LoVo (cell line): ENCODE data around the gene PIGZ.

Source experiments
- DNase-seq: peaks from one replicate; pipeline ENCODE4 v3.0.0-alpha.2; 2016; ENCODE audit warnings: low spot score

The PIGZ gene

DNA sequence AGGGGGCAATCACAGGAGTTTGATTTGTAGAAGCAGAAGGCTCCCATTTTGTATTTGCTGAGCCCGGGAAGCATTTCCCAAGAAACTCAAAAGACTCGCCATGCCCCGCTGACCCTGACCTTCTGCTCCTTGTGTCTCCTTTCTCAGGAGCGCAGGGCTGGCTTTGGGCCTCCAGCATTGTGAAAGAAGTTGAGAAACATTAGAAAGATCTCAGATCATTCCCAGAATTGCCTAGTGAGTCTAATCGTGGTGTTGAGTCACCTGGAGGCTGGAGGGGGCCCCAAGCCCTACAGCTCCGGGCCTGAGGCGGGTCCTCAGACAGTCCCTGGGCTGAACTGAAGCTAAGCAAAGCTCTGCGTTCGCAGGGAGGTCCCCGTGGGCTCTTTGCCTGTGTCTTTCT is 10.9 kb upstream of the PIGZ start:
- no peak for DNase-seq

DNA sequence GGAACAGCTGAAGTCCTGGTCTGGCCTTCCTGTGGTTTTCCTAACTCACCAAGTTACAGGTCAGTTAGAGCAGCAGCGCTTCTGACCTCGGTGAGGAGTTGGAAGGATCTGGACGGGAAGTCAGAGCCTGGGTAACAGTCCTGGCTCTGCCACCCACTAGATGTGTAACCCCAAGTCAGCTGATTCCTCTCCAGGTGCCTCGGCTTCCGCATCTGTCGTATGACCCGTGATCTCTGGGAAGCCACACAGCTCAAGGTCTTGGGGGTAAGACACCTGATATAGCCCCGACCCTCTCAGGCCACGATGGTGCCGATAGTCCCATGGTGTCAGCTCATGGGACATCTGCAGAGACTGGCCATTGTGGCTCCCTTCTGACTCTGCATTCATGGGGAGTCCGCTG is 8.3 kb upstream of the PIGZ start:
- DNase-seq, result no peak

DNA sequence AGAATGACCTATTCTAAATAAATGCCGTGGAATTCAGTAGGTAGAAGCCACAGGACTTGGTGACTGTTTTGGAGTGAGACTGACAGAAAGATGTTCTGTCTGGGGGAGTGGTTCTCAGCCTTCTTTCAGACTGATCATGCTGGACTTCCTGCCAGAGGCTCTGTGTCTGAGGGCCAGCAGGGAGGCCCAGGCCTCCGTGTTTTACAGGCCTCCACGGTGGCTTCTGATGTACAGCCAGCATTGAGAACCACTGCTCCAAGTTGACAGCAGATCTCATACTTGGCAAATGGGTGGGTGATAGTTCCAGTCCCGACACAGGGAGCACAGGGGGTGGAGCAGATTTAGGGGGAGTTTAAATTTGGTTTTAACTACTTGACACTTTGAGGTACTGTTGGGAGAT is 6.7 kb upstream of the PIGZ start:
- DNase-seq, result no peak

- no peak for DNase-seq
Observed at GRCh38 chr3:196974661-196975060, 6.0 kb upstream of the PIGZ start.

DNA sequence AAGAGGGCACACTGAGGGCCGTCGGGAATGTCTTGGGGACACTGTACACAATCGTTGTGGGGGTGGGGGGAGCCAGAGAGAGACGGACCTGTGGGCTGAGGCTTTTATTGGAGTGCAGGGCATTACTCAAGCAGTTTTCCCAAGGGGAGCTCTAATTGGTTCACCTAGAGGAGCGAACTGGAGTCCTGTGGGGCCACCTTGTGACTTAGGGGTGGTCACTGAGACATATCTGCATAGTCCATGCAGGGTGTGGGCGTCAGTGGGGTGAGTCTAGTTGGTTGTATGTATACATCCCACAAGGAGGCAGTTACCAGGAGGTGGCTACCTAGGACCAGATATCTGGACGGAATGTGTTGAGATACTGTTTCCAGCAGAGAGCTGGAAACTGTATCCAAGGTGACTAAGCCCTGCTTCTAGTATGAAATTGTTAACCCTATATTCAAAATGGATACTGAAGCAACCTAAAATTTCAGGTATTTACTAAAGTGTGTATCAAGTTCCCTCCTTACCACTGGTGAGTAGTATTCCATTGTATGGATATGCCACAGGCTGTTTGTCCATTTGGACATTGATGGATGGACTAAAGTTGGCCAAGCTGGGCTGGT is 2.6 kb upstream of the PIGZ start:
- DNase-seq, result no peak

- no peak for DNase-seq
Observed at GRCh38 chr3:196970547-196971093, 2.0 kb upstream of the PIGZ start.

GRCh38 chr3:196969660-196970546 is 1.3 kb upstream of the PIGZ start:
- DNase-seq, result peak; percentile 85

- no peak for DNase-seq
Observed at GRCh38 chr3:196969134-196969659, 564 bp upstream of the PIGZ start.

- DNase-seq, result no peak
Observed at GRCh38 chr3:196967412-196968232, 1.0 kb downstream of the PIGZ start.

GRCh38 chr3:196966526-196967401 is 1.9 kb downstream of the PIGZ start:
- no peak for DNase-seq

DNA sequence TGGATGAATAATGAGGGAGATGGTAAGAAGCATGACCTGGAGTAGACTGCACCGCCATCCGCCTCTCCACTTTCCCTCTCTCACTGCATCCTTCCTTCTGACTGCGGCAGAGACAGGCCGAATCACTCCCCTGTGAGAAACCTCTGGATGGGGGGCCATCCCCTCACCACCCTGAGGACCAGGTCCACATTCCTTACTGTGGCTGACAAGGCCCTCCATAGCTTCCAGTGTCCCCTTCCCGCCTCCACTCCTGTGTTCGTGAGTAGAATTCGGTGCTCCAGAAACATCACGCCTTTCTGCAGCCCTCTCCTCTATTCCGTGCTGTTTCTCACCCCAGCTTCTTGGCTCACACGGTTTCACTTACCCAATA is 2.8 kb downstream of the PIGZ start:
- DNase-seq, result no peak

DNA sequence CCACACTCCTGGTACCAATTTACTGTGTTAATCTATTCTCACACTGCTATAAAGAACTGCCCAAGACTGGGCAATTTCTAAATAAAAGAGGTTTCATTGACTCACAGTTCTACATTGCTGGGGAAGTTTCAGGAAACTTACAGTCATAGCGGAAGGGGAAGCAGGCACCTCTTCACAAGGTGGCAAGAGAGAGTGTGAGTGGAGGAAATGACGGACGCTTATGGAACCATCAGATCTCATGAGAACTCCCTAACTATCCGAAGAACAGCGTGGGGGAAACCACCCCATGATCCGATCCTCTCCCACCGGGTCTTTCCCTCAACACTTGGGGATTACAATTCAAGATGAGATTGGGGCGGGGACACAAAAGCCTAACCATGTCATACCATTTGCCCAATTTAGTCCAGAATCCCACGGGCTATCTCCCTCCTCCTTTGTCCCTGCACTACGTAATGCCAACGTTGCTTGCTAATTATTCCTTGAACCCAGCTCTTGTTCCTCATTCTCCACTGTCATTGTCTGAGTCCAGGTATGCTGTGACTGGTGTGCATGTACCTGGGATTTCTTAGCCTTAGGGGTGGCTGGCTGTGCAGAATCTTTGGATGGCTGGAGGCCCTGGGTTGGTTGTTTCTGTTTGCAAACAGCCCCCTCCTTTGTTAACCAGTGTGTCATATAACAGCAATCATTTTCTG is 3.4 kb downstream of the PIGZ start:
- no peak for DNase-seq

GRCh38 chr3:196963631-196963953 is 5.0 kb downstream of the PIGZ start:
- no peak for DNase-seq

DNA sequence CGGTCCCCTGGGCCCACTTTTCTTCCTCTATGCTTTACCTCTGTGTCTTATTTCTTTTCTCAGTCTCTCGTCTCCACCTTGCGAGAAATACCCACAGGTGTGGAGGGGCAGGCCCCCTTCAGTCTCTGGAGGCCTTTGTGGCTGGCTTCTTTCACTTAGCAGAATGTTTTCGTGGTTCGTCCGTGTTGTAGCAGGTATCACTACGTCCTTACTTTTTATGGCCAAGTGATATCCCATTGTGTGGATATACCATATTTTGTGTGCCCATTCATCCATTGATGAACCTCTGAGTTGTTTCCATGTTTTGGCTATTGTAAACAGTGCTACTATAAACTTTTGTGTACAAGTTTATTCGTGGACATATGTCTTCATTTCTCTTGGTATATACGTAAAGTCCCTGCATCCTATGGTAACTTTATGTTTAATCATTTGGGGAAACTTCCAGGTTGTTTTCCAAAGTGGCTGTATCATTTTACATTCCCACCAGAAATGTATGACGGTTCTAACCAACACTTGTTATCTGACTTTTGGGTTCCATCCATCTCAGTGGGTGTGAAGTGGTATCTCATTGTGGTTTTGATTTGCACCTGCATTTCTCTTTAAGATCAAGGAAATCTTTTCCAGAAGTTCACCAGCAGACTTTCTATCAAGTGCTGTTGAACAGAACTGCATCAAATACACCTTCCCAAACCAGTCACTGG is 5.6 kb downstream of the PIGZ start:
- DNase-seq, result no peak

DNA sequence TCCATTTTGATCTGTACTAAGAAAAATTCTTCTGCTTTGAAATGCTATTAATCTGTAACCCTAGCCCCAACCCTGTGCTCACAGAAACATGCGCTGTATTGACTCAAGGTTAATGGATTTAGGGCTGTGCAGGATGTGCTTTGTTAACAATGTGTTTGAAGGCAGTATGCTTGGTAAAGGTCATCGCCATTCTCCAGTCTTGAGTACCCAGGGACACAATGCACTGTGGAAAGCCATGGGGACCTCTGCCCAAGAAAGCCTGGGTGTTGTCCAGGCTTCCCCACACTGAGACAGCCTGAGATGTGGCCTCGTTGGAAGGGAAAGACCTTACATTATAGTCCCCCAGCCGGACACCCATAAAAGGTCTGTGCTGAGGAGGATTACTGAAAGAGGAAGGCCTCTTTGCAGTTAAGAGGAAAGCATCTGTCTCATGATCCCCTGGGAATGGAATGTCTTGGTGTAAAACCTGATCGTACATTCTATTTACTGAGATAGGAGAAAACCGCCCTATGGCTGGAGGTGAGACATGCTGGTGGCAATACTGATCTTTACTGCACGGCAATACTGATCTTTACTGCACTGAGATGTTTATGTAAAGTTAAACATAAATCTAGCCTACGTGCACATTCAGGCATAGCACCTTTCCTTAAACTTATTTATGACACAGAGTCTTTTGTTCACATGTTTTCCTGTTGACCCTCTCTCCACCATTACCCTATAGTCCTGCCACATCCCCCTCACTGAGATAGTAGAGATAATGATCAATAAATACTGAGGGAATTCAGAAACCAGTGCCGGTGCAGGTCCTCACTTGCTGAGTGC is 6.3 kb downstream of the PIGZ start:
- no peak for DNase-seq

DNA sequence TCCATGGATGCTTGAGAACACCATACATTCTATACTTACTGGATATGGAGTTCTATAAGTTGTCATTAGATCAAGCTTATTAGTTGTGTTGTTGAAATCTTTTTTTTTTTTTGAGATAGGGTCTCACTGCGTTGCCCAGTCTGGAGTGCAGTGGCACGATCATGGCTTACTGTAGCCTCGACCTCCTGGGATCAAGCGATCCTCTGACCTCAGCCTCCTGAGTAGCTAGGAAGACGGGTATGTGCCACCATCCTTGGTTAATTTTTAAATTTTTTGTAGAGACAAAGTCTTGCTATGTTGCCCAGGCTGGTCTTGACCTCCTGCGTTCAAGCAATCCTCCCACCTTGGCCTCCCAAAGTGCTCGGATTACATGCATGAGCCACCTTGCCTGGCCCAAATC is 13.8 kb downstream of the PIGZ start:
- DNase-seq, result no peak

DNA sequence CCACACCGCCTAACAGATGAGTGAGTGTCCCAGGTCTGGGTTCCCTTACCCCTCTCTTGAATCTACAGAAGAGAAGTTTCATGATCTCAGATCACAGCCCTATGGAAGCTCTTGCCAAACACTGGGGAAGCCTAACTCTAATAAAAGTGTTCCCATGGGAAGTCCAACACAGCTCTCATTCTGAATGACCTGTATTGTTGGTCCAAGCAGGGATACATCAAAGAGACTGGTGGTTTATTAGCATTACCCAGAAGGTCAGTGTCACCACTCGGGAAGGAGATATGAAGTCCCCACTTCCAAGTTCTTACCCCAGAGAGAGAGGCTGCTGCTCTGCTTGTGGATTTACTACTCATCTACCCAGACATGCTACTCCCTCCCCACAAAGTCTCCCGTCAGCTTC is 17.3 kb downstream of the PIGZ start:
- no peak for DNase-seq

DNA sequence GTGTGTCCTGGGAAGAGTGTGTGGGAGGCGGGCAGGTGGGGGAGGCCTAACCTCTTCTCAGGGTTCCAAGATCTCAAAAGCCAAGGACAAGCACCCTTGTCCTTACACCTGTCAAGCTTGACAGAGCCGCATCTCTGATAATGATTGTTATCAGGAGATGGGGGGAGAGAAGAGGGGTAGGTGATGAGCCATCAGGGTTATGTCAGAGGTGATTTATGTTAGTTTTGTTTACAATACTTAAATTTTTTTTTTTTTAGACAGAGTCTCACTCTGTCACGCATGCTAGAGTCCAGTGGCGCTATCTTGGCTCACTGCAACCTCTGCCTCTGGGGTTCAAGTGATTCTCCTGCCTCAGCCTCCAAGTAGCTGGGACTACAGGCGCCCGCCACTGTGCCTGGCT is 18.9 kb downstream of the PIGZ start:
- DNase-seq, result no peak

GRCh38 chr3:196949285-196949619 is 19.4 kb downstream of the PIGZ start:
- no peak for DNase-seq
